Activated CD4-positive, alpha-beta memory T cell treated with anti-CD3 and anti-CD28 coated beads for 36 hours (primary cell): ENCODE data around the gene ZEB2. TPM values are rescaled to one million over a fixed set of nuclear protein-coding genes. Genes with fewer than 3 reads are reported as not detected.
"Not testable (repeated sequence)": the region's sequence is repeated elsewhere in the genome, so short reads cannot be mapped to it uniquely, and the experiment has no call there.

ENCODE experiments used
- CTCF ChIA-PET: fragments of 350-600 bp; sonication (Branson Sonifier 250); formaldehyde crosslinking; loops from one replicate; lab custom pipeline; 2021; ENCODE audit warnings: antibody characterized with exemption, inconsistent platforms; lab: Charles Lee
- POLR2A ChIA-PET: fragments of 350-600 bp; sonication (Branson Sonifier 250); formaldehyde crosslinking; loops from one replicate; lab custom pipeline; 2021; ENCODE audit warnings: antibody characterized with exemption; lab: Charles Lee
- DNase-seq: peaks from one replicate; pipeline ENCODE4 v3.0.0-alpha.2; 2020
- H3K27ac Mint-ChIP-seq: one replicate; pipeline ENCODE4 v1.8.0; 2021; ENCODE audit warnings: mixed read lengths
- H3K27me3 Mint-ChIP-seq: one replicate; pipeline ENCODE4 v1.8.0; 2021; ENCODE audit warnings: mixed read lengths
- H3K36me3 Mint-ChIP-seq: one replicate; pipeline ENCODE4 v1.8.0; 2021; ENCODE audit warnings: mixed read lengths
- H3K4me1 Mint-ChIP-seq: one replicate; pipeline ENCODE4 v1.8.0; 2021; ENCODE audit warnings: low read depth, mixed read lengths
- H3K4me3 Mint-ChIP-seq: one replicate; pipeline ENCODE4 v1.8.0; 2021; ENCODE audit warnings: mild to moderate bottlenecking, mixed read lengths
- H3K9me3 Mint-ChIP-seq: one replicate; pipeline ENCODE4 v1.8.0; 2021; ENCODE audit warnings: mixed read lengths
- intact Hi-C: fragments of 100-400 bp; cut with micrococcal nuclease; formaldehyde crosslinking; loops from one replicate; pipeline ENCODE4 v1.15.1; 2023
- total RNA-seq, 2 experiments: library from RNA; stranded (reverse); gene quantifications; one replicate each; pipeline ENCODE4 v1.2.3, GENCODE V29; 2021

ZEB2 gene
- total RNA-seq, 2 experiments from 2014 or later: 16.8 to 17.1 TPM

GRCh38 chr2:144374163-144374661 is 145.7 kb downstream of the ZEB2 start:
- Mint-ChIP-seq H3K9me3 (no peaks in the 10 kb centered on the region), H3K27me3 (peaks cover 7% of the 10 kb centered on the region), H3K27ac (peak overlapping the region; percentile 69), H3K36me3 (no peaks in the 10 kb centered on the region), H3K4me3 (no peak overlapping the region), H3K4me1 (peaks cover 44% of the 10 kb centered on the region)
- ChIA-PET POLR2A (interaction anchor here (1.4 kb wide), 1 partner anchor 15 kb away, joined by 3 read pairs; no protein-coding TSS in a partner anchor), CTCF (no interaction called here)
- DNase-seq: peak; percentile 21
- intact Hi-C loops: loop anchor here (1.0 kb wide), 1 partner anchor 16 kb away; no protein-coding TSS in a partner anchor

DNA sequence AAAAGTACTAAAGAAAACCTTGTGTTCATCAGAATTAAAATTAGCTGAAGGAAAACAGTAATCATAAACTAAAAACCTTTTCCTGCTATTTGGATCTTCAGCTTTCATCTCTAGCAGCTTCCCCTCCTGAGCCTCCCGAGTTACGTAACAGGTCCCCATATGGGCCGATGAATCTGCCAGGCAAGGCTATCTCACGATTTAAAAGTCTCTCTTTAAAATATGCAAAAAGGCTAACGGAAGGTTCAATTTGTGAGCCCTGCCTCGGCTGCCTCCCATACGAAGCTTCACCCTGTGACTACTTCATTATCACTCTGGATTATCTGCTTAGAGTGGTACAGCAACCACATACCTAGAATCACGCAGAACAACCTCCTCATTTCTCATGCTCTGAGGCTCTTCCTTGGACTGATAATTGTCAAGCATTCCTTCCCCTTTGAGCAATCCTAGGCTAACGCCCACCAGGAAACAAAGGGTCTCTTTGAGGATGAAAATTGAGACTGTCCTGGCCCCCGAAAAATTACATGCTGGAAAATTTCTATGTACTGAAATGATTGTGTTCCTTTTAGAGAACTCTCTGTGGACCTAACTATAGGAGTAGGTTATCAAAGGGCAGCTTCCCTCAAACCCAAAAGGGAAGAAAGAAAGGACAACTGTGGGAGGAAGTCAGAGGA is 147.4 kb downstream of the ZEB2 start:
- Mint-ChIP-seq H3K36me3 (no peaks in the 10 kb centered on the region), H3K4me3 (no peak overlapping the region), H3K4me1 (peaks cover 36% of the 10 kb centered on the region), H3K27ac (no peak overlapping the region), H3K27me3 (peaks cover 7% of the 10 kb centered on the region), H3K9me3 (no peaks in the 10 kb centered on the region)
- ChIA-PET POLR2A (no interaction called here), CTCF (no interaction called here)
- intact Hi-C loops: no loop called here
- no peak for DNase-seq

GRCh38 chr2:144370937-144371584 is 148.9 kb downstream of the ZEB2 start:
- Mint-ChIP-seq H3K27me3 (peaks cover 7% of the 10 kb centered on the region), H3K4me3 (no peak overlapping the region), H3K9me3 (no peaks in the 10 kb centered on the region), H3K27ac (no peak overlapping the region), H3K36me3 (no peaks in the 10 kb centered on the region), H3K4me1 (peaks cover 27% of the 10 kb centered on the region)
- intact Hi-C loops: no loop called here
- ChIA-PET CTCF (interaction anchor here (0.6 kb wide), 1 partner anchor 10 kb away, joined by 3 read pairs; no protein-coding TSS in a partner anchor), POLR2A (no interaction called here)
- DNase-seq: no peak

DNA sequence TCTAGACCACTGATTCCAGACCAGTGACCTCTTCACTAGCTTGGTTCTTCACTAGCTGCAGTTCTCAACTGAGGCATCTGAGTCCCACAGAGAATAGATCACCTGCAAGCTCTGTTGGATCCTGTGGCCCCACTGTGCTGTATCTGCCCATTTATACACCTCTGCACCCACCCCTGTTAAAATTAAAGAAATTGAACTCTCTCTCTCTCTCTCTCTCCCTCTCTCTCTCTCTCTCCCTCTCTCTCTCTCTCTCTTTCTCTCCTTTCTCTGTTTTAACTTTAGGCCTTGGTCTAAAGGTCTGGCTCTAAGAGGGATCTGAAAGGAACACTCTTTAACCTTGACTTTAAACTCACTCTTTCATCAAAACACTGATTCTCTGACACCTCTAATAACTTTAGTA is 150.5 kb downstream of the ZEB2 start:
- ChIA-PET POLR2A (no interaction called here), CTCF (interaction anchor here (0.7 kb wide), 1 partner anchor 27 kb away, joined by 3 read pairs; no protein-coding TSS in a partner anchor)
- Mint-ChIP-seq H3K27me3 (peaks cover 2% of the 10 kb centered on the region), H3K27ac (no peak overlapping the region), H3K4me1 (peaks cover 18% of the 10 kb centered on the region), H3K36me3 (no peaks in the 10 kb centered on the region), H3K9me3 (no peaks in the 10 kb centered on the region), H3K4me3 (no peak overlapping the region)
- DNase-seq: no peak
- intact Hi-C loops: no loop called here

GRCh38 chr2:144366825-144367429 is 153.0 kb downstream of the ZEB2 start:
- ChIA-PET POLR2A (no interaction called here), CTCF (interaction anchor here (0.7 kb wide), 1 partner anchor 688 kb away, joined by 4 read pairs; no protein-coding TSS in a partner anchor)
- intact Hi-C loops: no loop called here
- no peaks in the 10 kb centered on the region for H3K4me1 Mint-ChIP-seq
- H3K27ac Mint-ChIP-seq: no peak overlapping the region
- DNase-seq: no peak
- H3K4me3 Mint-ChIP-seq: no peak overlapping the region
- peaks cover 3% of the 10 kb centered on the region for H3K27me3 Mint-ChIP-seq
- H3K9me3 Mint-ChIP-seq: no peaks in the 10 kb centered on the region
- no peaks in the 10 kb centered on the region for H3K36me3 Mint-ChIP-seq

DNA sequence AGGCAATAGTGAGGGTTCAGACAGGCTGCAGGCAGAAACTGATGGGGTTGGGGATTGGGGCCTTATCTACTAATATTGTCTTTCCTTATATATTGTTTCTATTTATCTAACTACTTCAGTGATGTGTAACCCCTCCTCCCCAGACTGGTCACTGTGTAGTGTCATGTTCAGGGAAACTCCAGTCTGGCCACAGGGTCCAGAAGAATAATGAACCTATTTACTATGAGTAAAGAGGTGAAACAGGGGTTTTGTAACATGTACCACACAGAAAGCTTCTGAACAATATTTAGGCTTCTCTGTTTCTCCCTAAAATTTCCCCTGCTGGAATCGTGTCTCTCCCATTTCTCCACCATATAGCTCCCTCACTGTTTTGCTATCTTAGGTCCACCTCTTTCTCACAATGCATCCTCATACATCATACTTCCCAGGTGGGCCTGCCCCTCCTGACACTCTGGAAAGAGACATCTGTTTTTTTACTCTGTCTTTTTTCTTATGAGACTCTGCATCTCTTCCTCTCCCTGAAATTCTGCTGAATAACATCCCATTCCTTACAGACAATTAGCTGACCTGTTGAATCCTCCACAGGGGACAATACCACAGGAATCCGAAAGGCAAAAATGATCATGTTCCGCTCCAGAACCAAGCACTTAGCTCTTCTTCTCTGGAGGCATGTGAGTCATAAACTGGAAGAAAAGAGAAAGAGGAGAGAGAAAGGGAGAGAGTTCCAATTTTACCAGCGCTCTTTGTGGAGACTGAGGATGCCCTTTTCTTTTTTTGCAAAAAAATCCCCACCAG is 154.8 kb downstream of the ZEB2 start:
- CTCF ChIA-PET: interaction anchor here (1.1 kb wide), 1 partner anchor 104 kb away, joined by 3 read pairs; no protein-coding TSS in a partner anchor
- no peaks in the 10 kb centered on the region for H3K36me3 Mint-ChIP-seq
- no peaks in the 10 kb centered on the region for H3K9me3 Mint-ChIP-seq
- peaks cover 2% of the 10 kb centered on the region for H3K4me1 Mint-ChIP-seq
- no peak overlapping the region for H3K27ac Mint-ChIP-seq
- H3K4me3 Mint-ChIP-seq: no peak overlapping the region
- H3K27me3 Mint-ChIP-seq: peaks cover 3% of the 10 kb centered on the region
- intact Hi-C loops: no loop called here
- POLR2A ChIA-PET: no interaction called here
- no peak for DNase-seq

DNA sequence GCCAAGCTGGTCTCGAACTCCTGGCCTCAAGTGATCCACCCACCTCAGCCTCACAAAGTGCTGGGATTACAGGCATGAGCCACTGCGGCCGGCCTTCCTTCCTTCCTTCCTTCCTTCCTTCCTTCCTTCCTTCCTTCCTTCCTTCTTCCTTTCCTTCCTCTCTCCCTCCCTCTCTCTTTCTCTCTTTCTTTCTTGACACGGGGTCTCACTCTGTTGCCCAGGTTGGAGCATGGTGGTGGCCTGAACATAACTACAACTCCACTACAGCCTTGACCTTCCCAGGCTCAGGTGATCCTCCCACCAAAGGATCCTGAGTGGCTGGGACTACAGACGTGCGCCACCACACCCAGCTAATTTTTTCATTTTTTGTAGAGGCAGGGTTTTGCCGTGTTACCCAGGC is 155.7 kb downstream of the ZEB2 start:
- H3K27ac Mint-ChIP-seq, H3K36me3 Mint-ChIP-seq, H3K4me3 Mint-ChIP-seq, H3K4me1 Mint-ChIP-seq, CTCF ChIA-PET, H3K9me3 Mint-ChIP-seq, H3K27me3 Mint-ChIP-seq, POLR2A ChIA-PET, DNase-seq, intact Hi-C loops: not testable (repeated sequence)

DNA sequence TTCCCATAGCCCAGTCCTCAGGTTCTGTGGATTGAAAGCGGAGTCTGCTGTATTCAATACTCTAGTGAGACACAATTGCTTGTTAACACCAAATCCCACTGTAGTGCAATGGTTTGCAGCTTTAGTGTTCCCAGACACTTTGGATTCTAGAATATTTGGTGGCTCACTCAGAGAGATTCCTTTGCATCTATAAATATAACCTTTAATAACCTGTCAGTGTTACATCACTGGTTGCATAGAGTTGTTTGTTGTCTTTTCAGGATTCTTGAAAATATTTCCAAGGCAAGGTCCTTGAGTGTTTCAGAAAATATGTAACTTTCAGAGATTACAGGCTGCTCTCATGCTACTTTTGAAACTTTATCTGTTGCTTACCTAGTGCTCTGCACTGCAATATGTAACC is 157.5 kb downstream of the ZEB2 start:
- ChIA-PET POLR2A (no interaction called here), CTCF (no interaction called here)
- H3K4me1 Mint-ChIP-seq: peaks cover 19% of the 10 kb centered on the region
- intact Hi-C loops: no loop called here
- no peak overlapping the region for H3K27ac Mint-ChIP-seq
- no peaks in the 10 kb centered on the region for H3K36me3 Mint-ChIP-seq
- no peak overlapping the region for H3K4me3 Mint-ChIP-seq
- H3K27me3 Mint-ChIP-seq: peaks cover 3% of the 10 kb centered on the region
- no peak for DNase-seq
- H3K9me3 Mint-ChIP-seq: no peaks in the 10 kb centered on the region

DNA sequence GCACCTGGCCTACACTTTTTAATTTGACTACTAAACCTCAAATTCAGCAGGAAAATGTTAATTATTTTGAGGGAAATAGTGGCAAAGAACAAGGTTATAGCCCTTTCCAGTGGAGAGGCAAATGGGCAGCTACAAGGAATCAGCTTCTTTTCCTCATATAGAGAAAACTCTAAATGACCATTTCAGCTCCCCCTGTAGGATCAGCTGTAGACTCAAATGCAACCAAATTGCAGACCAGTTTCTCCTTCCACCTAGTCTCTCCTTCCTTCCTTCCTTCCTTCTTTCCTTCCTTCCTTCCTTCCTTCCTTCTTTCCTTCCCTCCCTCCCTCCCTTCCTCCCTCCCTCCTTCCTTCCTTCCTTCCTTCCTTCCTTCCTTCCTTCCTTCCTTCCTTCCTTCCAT is 158.2 kb downstream of the ZEB2 start:
- ChIA-PET CTCF (no interaction called here), POLR2A (no interaction called here)
- intact Hi-C loops: no loop called here
- Mint-ChIP-seq H3K9me3 (no peaks in the 10 kb centered on the region), H3K27me3 (peaks cover 3% of the 10 kb centered on the region), H3K36me3 (no peaks in the 10 kb centered on the region), H3K4me3 (no peak overlapping the region), H3K27ac (no peak overlapping the region), H3K4me1 (peaks cover 19% of the 10 kb centered on the region)
- no peak for DNase-seq

- H3K27ac Mint-ChIP-seq: peak overlapping the region; percentile 88
- no peaks in the 10 kb centered on the region for H3K36me3 Mint-ChIP-seq
- H3K9me3 Mint-ChIP-seq: no peaks in the 10 kb centered on the region
- POLR2A ChIA-PET: interaction anchor here (1.2 kb wide), 1 partner anchor 28 kb away, joined by 5 read pairs; no protein-coding TSS in a partner anchor
- H3K27me3 Mint-ChIP-seq: peaks cover 2% of the 10 kb centered on the region
- CTCF ChIA-PET: no interaction called here
- peaks cover 26% of the 10 kb centered on the region for H3K4me1 Mint-ChIP-seq
- no peak overlapping the region for H3K4me3 Mint-ChIP-seq
- intact Hi-C loops: loop anchor here (2.0 to 5.0 kb wide), 4 partner anchors 23 to 1097 kb away; no protein-coding TSS in a partner anchor
- DNase-seq: no peak
Measured at GRCh38 chr2:144359684-144360083, 160.2 kb downstream of the ZEB2 start.

GRCh38 chr2:144358979-144359541 is 160.9 kb downstream of the ZEB2 start:
- Mint-ChIP-seq H3K4me3 (peak overlapping the region; percentile 35), H3K27me3 (peaks cover 2% of the 10 kb centered on the region), H3K4me1 (peaks cover 26% of the 10 kb centered on the region), H3K27ac (peak overlapping the region; percentile 88), H3K36me3 (no peaks in the 10 kb centered on the region), H3K9me3 (no peaks in the 10 kb centered on the region)
- DNase-seq: peak; percentile 58
- ChIA-PET POLR2A (interaction anchor here (0.5 to 1.2 kb wide), 5 partner anchors 9 to 157 kb away, joined by 3 to 5 read pairs (median 3); no protein-coding TSS in a partner anchor), CTCF (no interaction called here)
- intact Hi-C loops: loop anchor here (1.0 to 5.0 kb wide), 11 partner anchors 15 to 1096 kb away; a partner anchor contains a TSS
